Activated CD8-positive, alpha-beta memory T cell treated with anti-CD3 and anti-CD28 coated beads, Interleukin-2, amount 50 U/mL, for 1 hour (primary cell): ENCODE results near the gene HAUS3.

Experiments used
- DNase-seq: peaks from one replicate; pipeline ENCODE4 v3.0.0-alpha.2; 2020; ENCODE audit errors: extremely low read depth

The HAUS3 gene, protein sequence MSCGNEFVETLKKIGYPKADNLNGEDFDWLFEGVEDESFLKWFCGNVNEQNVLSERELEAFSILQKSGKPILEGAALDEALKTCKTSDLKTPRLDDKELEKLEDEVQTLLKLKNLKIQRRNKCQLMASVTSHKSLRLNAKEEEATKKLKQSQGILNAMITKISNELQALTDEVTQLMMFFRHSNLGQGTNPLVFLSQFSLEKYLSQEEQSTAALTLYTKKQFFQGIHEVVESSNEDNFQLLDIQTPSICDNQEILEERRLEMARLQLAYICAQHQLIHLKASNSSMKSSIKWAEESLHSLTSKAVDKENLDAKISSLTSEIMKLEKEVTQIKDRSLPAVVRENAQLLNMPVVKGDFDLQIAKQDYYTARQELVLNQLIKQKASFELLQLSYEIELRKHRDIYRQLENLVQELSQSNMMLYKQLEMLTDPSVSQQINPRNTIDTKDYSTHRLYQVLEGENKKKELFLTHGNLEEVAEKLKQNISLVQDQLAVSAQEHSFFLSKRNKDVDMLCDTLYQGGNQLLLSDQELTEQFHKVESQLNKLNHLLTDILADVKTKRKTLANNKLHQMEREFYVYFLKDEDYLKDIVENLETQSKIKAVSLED

GRCh38 chr4:2241410-2242353, at the start of gene HAUS3, which contains the start of gene POLN:
Gene HAUS3 (minus strand): TSS chr4:2242121. CDS start chr4:2240946, 1,175 bp downstream.
Gene POLN (minus strand): TSS chr4:2242121. CDS start chr4:2229231, 12,890 bp downstream.
- DNase-seq: peak; percentile 97

- peak; percentile 85 for DNase-seq
These were observed 49.2 kb upstream of the HAUS3 start for GRCh38 chr4:2290974-2291704.

DNA sequence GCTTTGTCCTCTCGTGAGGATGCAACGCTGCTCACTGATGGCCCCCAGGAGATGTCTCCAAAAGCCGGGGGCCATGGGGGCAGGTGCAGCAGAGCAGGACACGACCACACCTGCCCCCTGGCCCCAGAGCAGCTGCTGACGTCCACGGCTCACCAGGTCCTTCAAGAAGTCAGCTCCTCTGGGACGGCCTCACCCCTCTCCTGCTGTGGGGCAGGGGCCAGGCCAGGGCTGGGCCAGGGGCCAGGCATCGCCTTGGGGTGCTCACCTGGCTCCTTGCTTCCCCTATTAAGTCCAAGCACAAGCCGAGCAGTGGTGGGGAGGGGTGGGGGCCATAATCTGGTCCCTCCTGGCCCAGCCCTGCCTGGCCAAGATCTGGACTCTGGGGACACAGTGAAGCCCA, 48.6 kb upstream of the HAUS3 start:
- DNase-seq: no peak

- no peak for DNase-seq
These were observed 48.0 kb upstream of the HAUS3 start for GRCh38 chr4:2289955-2290333.

DNA sequence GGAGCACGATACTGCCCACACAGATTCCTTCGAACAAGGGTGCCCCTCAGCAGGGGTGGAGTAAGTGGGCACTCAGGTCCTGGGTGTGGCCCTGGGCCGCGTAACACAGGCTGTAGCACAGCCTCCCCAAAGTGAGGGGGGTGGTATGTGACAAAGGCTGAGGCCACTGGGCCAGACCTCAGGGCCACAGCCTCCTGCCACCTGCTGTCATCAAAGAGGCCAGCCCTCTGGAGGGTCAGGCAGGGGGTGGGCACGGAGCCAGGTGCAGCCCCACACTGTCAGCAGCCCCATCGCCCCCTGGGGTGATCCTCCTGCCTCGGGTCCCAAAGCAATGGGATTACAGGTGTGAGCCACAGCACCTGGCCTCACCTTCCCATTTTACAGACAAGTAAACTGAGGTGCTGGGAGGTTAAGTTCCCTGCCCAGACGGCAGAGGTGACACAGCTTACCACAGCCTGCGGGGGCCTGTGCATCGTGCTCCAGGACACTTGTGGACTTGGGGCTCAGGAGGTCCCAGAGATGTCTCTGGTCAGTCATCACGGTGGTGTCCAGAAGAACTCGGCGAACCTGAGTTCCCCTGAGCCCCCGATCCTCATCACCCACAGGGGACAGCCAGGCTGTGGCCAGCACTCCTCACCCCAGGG, 47.5 kb upstream of the HAUS3 start:
- no peak for DNase-seq

- no peak for DNase-seq
These were observed 46.2 kb upstream of the HAUS3 start for GRCh38 chr4:2288051-2288541.

GRCh38 chr4:2287594-2287915, 45.6 kb upstream of the HAUS3 start:
- no peak for DNase-seq

GRCh38 chr4:2286904-2287593, 45.1 kb upstream of the HAUS3 start:
- no peak for DNase-seq

DNA sequence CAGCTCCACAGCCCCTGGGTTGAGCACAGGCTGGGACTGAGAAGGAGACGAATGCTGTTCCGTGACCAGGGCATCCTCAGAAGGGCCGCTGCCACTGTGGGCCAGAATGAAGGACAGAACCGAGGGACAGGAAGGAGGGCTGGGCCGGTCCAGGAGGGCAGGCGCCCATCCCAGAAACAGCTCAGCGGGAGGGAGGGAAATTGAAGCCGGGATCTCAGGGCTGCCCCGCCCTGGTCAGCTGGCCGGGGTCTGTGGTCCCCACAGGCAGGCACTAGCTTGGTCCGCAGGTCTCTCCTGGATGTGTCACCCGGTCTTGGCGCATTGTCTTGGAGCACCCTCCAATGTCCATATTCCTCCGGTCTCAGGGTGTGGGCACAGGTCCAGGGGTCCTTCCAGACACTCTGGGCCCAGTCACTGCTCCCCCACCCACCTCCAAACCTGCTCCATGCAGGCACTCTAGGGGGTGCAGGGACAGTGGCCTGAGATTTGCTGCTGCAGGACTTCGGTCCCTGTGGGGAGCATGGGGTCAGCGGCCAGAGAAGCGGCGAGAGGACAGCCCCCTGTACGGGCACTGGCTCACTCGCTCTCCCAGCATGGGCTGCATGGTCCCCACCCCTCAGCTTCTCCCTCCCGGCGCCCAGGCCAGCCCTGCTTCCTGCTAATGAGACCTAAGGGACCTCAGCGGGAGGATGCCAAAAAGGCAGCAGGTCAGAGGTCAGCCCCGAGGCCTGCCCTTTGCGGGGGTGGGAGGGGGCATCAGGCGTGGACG, 43.9 kb upstream of the HAUS3 start:
- no peak for DNase-seq

GRCh38 chr4:2284934-2285612, 43.2 kb upstream of the HAUS3 start:
- DNase-seq: no peak

DNA sequence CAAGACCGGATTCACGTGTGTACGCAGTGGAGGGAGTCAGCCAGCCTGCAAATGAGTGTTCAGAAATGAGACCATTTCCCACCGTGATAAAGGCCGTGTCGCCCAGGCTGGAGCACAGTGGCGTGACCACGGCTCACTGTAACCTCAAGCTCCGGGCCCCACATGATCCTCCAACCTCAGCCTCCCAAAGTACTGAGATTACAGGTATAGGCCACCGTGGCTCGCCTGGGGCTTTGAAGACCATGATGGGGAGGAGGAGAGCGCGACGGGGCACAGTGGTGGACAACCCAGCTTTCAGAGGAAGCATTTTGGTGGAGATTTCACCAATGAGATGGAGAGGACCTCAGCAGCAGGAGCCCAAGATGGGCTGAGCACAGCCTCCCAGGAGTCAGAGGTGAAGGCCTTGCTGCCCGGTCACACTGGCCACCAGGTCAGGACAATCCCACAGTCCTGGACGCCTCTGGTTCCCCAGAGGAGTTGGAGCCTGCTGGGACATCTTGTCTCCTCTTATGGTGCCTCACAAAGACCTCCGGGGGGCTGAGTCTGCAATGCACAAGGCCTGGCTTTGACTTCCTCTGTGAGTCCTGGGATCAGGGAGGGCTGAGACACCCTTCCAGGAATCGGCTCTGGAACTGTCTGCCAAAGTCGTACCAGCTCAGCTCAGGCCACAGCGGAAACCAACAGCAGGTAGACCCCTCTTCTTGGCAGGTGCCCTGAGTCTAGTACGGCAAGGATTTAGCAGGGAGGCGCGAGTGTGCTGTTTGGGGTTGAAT, 42.4 kb upstream of the HAUS3 start:
- no peak for DNase-seq

- DNase-seq: no peak
These were observed 41.3 kb upstream of the HAUS3 start for GRCh38 chr4:2283199-2283711.

DNA sequence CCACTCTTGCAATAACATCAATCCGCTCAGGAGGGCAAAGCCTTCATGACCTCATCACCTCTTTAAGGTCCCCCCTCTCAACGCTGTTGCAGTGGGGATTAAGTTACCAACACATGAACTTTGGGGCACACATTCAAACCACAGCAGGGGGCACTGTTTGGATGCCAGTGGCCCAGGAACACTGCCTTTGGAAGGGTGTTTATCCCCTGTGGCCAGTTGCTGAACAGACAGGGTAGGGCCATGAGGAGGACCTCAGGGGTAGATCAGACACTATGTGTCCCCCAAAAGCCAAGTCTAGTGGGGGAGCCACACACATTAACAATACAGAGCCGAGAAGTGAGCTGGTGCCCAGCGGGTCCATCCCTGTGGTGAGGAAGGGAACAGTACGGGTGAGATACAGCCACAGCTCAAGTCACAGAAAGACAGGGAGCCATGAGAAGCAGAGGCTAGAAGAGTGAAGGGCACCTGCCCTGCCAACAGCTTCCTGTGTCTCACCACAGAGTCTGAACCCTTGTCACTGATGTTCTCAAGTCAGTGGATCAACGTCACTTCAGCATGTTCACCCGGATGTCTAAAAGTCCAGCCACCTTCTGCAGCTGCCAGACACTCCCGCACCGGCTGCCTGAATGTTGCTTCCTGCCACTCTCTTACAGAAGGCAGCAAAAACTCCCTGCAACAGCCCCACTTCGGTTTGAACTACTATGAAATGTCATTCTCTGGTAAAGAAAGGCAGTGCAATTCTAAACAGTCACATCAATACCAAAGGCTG, 39.8 kb upstream of the HAUS3 start:
- DNase-seq: peak; percentile 90

DNA sequence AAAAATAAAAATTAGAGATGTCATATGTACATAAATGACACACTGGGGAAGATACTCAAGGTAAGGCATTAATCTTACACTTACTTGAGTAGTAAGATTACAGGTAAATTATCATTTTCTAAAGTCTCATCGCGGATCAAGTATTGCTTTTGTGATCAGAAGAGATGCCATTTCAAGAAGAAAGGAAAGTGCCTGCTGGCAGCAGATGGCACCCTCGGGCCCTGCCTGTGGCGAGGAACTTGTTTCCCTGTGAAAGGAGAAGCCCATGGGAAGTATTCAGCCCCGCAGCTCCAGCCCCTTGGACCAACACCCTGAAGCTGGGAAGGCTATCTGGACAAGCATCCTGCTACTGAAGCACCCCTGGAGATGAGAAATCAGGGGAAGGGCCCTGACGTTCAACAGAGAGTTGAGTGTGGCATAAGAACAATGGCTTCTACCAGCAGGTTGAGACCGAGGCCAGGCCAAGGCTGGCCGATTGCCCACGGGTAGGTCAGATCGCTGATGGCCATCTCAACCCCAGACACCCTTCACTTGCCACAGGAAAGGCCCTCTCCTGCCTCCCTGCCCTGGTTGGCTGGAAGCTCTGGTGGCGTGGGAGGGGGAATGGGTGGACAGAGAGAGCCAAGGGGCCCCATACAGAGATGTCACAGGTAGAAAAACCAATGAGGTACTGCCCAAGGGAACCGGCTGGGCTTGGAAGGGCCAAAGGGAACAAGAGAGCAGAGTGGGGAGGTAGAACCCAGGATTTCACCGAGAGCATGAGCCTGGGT, 38.8 kb upstream of the HAUS3 start:
- no peak for DNase-seq

- DNase-seq: no peak
These were observed 36.0 kb upstream of the HAUS3 start for GRCh38 chr4:2277956-2278355.

DNA sequence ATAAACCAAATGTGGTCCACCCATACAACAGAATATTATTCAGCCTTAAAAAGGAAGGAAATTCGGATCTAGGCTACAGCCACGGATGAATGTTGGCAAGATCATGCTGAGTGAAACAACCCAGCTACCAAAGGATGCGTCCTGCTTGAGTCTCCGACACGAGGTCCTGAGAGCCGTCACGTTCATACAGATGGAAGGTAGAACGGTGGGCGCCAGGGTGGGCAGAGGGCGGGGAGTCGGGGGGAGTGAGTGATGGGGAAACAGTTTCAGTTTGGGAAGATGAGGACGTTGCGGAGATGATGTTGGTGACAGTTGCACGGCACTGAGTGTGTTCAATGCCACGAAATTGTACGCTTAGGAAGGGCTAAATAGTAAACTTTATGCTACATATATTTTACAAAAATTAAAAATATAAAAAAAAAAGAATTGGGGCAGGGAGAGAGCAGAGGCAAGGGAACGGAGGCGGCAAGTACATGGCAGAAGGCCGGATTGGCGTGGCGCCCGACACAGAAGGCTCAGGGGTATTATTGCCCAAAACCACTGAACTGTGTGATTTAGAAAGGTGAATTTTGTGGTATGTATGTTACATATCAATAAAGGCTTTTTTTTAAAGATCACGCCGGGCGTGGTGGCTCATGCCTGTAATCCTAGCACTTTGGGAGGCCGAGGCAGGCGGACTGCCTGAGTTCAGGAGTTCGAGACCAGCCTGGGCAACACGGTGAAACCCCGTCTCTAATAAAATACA, 34.8 kb upstream of the HAUS3 start:
- no peak for DNase-seq
